ENCODE measurements around the gene RBM10. TPM values are rescaled to one million over a fixed set of nuclear protein-coding genes. Genes with fewer than 3 reads are reported as not detected.

The RBM10 gene
- total and polyA plus RNA-seq, 2 donors (not counting 1 experiment from before 2014, with no cell fraction given): 48.7 to 51.6 TPM

- H3K9me3 Mint-ChIP-seq (ENCODE audit: insufficient read depth): no peaks in the 10 kb centered on the region
- TF ChIP-seq CTCF (IDR thresholded peaks at IDR 0.05) (no peak), EZH2 (IDR thresholded peaks at IDR 0.05; ENCODE audit: borderline replicate concordance, insufficient read depth, low read depth, low read length, poor library complexity, severe bottlenecking) (no peak)
- peaks cover 0 to 26% of the 10 kb centered on the region in 2 experiments for H3K36me3 ChIP-seq (replicated peaks in 1 of 2; ENCODE audit: control extremely low read depth in 1 of 2, control insufficient read depth in 1 of 2, extremely low read depth in 1 of 2, insufficient read depth in 2 of 2, low read length in 1 of 2)
Observed at GRCh38 chrX:47217852-47218279, 72.8 kb downstream of the RBM10 start.

More at GRCh38 chrX:47217852-47218279, 72.8 kb downstream of the RBM10 start:
- H3K4me3 Mint-ChIP-seq: peak overlapping the region; percentile 96
- peaks cover 39% of the 10 kb centered on the region for H3K4me1 Mint-ChIP-seq
- Histone ChIP-seq H3K27me3 (replicated peaks in 1 of 4; ENCODE audit: control extremely low read depth in 1 of 4, control insufficient read depth in 3 of 4, insufficient read depth in 4 of 4, low read length in 3 of 4) (no peaks in the 10 kb centered on the region), H3K4me2 (replicated peaks; ENCODE audit: low read depth, low read length, poor library complexity, severe bottlenecking) (peak overlapping the region; percentile 96), H3K9ac (ENCODE audit: low read length) (peak overlapping the region; percentile 71), H3K4me1 (ENCODE audit: control insufficient read depth in 2 of 2, insufficient read depth in 2 of 2, low read length in 2 of 2) (peaks cover 26 to 27% of the 10 kb centered on the region in 2 donors), H2AFZ (ENCODE audit: insufficient read depth, low read depth, low read length, poor library complexity, severe bottlenecking) (peak overlapping the region; percentile 59), H3K27ac (ENCODE audit: low read length in 2 of 2) (peak overlapping the region; percentile 94 to 99), H3K79me2 (ENCODE audit: control insufficient read depth, insufficient read depth, low read length) (peaks cover 29% of the 10 kb centered on the region), H3K4me3 (ENCODE audit: control extremely low read depth in 1 of 5, extremely low read depth in 1 of 5, insufficient read depth in 1 of 5, low read depth in 2 of 5, low read length in 4 of 5) (peak overlapping the region; percentile 69 to 83 (median 80)), H3K9me3 (ENCODE audit: control extremely low read depth in 1 of 3, control insufficient read depth in 2 of 3, insufficient read depth in 1 of 3, low read length in 2 of 3) (no peaks in the 10 kb centered on the region), H4K20me1 (ENCODE audit: control insufficient read depth, insufficient read depth, low read length, poor library complexity, severe bottlenecking) (peaks cover 24% of the 10 kb centered on the region)
- peak; percentile 80 for ATAC-seq (ENCODE audit: low read depth)
- H3K27me3 Mint-ChIP-seq: no peaks in the 10 kb centered on the region
- peak overlapping the region; percentile 100 for H3K27ac Mint-ChIP-seq
- WGBS (ENCODE audit: insufficient coverage): under 1% methylated on average over 22 of the region's 31 CpGs
- ChIA-PET POLR2A (interaction anchor here (0.8 to 1.3 kb wide), 7 partner anchors 12 to 338 kb away, joined by 3 to 16 read pairs (median 3); partner anchors contain the start of genes NDUFB11, RBM10 and USP11), CTCF (interaction anchor here (0.7 to 1.4 kb wide), 2 partner anchors 22 to 167 kb away, joined by 3 to 6 read pairs; no protein-coding TSS in a partner anchor)
- peak; percentile 96 for DNase-seq
- intact Hi-C loops (cut with micrococcal nuclease): loop anchor here (1.0 to 10.0 kb wide), 7 partner anchors 15 to 1697 kb away; partner anchors contain the start of genes PIM2, SLC35A2, SLC9A7 and UBA1
